HFFc6 (cell line): Measurements from ENCODE around the gene ACSS2. TPM values are rescaled to one million over a fixed set of nuclear protein-coding genes. Genes with fewer than 3 reads are reported as not detected.

Experiments
- DNase-seq: peaks from one replicate; pipeline ENCODE4 v3.0.0-alpha.2; 2018
- H3K27ac Mint-ChIP-seq: 2 replicates; pipeline ENCODE4 v1.8.0; 2020; ENCODE audit warnings: mild to moderate bottlenecking, mixed read lengths
- H3K27me3 Mint-ChIP-seq: 2 replicates; pipeline ENCODE4 v1.8.0; 2021; ENCODE audit warnings: mild to moderate bottlenecking, moderate library complexity, mixed read lengths; ENCODE audit not compliant: insufficient read depth
- H3K36me3 Mint-ChIP-seq: 2 replicates; pipeline ENCODE4 v1.8.0; 2021; ENCODE audit warnings: low read depth, mixed read lengths
- H3K4me1 Mint-ChIP-seq: 2 replicates; pipeline ENCODE4 v1.8.0; 2020; ENCODE audit warnings: low read depth, mixed read lengths
- H3K4me3 Mint-ChIP-seq: 2 replicates; pipeline ENCODE4 v1.8.0; 2020; ENCODE audit warnings: mild to moderate bottlenecking, moderate library complexity, mixed read lengths
- H3K9me3 Mint-ChIP-seq: 2 replicates; pipeline ENCODE4 v1.8.0; 2020; ENCODE audit warnings: mild to moderate bottlenecking, mixed read lengths
- total RNA-seq, 6 experiments: library from RNA; stranded (reverse); fragmentation: NEBNext Ultra II Directional; extraction: Animal tissue kit (Norgen Biotek cat#: 25700); gene quantifications; 2 replicates in 1 of 6; 3 replicates in 5 of 6; pipeline ENCODE4 v1.2.3, GENCODE V29; 2021
- TF ChIP-seq, protein P1 (sequence below): fragments of 200-600 bp; sonication (generic); IDR thresholded peaks from 2 replicates; pipeline ENCODE4 v1.5.0; 2021; ENCODE audit warnings: antibody characterized with exemption, mild to moderate bottlenecking

The ACSS2 gene
- total RNA-seq, 6 experiments from 2014 or later: 13.2 to 18.0 (median 15.5) TPM

DNA sequence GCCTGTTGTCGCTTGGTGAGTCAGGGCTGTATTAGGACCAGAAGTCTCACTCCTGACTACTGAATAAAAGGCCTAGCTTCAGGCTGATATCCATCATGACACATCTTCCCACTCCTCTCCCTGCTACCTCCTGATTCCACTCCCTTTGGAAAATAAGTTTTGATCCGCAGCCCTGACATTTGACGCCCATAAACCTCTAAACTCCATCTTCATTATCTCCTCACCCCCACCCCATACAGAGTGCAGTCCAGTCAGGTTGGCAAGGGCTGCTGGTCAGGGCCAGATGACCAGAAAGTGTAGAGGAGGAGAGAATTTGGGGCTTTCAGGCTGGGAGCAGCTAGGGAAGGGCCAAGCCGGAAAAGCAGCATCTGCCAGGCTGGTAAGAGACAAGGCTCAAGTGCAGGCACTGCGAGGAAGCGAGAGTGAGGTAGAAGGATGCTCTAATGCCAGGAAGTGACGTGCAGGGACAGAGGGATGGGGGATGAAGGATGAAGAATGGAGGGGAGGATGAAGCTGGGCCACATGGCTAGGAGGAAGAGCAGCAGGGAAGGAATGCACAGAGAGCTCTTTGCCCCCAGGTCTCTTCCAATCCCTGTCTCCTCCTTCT lies 5.0 kb upstream of the ACSS2 start:
- Mint-ChIP-seq H3K9me3 (no peaks in the 10 kb centered on the region), H3K4me1 (peaks cover 44% of the 10 kb centered on the region), H3K27ac (no peak overlapping the region), H3K36me3 (no peaks in the 10 kb centered on the region), H3K4me3 (peak overlapping the region; percentile 91), H3K27me3 (no peaks in the 10 kb centered on the region; the same call in 1 of the 2 replicates)
- TF ChIP-seq, protein P1, sequence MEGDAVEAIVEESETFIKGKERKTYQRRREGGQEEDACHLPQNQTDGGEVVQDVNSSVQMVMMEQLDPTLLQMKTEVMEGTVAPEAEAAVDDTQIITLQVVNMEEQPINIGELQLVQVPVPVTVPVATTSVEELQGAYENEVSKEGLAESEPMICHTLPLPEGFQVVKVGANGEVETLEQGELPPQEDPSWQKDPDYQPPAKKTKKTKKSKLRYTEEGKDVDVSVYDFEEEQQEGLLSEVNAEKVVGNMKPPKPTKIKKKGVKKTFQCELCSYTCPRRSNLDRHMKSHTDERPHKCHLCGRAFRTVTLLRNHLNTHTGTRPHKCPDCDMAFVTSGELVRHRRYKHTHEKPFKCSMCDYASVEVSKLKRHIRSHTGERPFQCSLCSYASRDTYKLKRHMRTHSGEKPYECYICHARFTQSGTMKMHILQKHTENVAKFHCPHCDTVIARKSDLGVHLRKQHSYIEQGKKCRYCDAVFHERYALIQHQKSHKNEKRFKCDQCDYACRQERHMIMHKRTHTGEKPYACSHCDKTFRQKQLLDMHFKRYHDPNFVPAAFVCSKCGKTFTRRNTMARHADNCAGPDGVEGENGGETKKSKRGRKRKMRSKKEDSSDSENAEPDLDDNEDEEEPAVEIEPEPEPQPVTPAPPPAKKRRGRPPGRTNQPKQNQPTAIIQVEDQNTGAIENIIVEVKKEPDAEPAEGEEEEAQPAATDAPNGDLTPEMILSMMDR: no peak
- no peak for DNase-seq

DNA sequence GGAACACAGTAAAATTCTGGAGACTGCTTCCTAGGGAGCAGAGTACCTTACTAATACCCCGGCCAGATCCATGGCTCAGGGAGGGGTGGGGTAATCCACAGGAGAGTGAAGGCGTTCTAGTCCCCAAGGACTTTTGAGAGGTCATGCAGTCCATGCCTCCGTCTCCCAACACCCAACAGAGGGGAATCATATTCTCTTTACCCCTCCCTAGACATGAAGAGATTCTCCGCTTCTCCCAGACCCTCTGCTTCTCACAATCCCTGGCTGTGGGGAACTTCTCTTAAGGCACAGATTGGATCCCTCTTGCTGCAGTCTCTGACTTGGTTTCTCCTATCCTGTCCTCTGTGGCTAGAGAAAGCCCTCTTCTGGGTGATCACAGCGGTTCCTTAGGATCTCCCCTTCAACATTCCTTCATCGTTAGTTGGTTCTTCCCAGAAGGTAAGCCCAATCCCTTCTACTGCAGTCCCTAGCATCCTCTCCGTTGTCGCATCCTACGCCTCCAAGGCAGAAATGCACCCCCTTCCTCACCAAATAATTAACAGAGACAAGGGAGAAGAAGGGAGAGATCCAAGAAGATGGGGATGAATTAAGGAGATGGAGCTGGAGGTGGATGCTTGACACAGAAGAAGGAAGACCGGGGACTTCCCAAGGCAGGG lies 4.3 kb upstream of the ACSS2 start:
- Mint-ChIP-seq H3K9me3 (no peaks in the 10 kb centered on the region), H3K27ac (peak overlapping the region; percentile 31), H3K36me3 (no peaks in the 10 kb centered on the region), H3K27me3 (no peaks in the 10 kb centered on the region; the same call in 1 of the 2 replicates), H3K4me3 (peak overlapping the region; percentile 91), H3K4me1 (peaks cover 49% of the 10 kb centered on the region)
- TF ChIP-seq, protein P1: no peak
- no peak for DNase-seq

GRCh38 chr20:34872622-34873224 lies 3.7 kb upstream of the ACSS2 start, which contains the start of gene GGT7:
TSS of gene GGT7 (minus strand) at chr20:34872856. CDS start at chr20:34872815, 41 bp downstream.
- H3K9me3 Mint-ChIP-seq: no peaks in the 10 kb centered on the region
- H3K27ac Mint-ChIP-seq: peak within 1 kb of the TSS; percentile 38
- peak within 1 kb of the TSS; percentile 91 for H3K4me3 Mint-ChIP-seq
- peaks cover 52% of the 10 kb centered on the region for H3K4me1 Mint-ChIP-seq
- H3K27me3 Mint-ChIP-seq: no peaks in the 10 kb centered on the region; the same call in 1 of the 2 replicates
- DNase-seq: peak; percentile 52
- TF ChIP-seq, protein P1: peak; percentile 91
- H3K36me3 Mint-ChIP-seq: no peaks in the 10 kb centered on the region

DNA sequence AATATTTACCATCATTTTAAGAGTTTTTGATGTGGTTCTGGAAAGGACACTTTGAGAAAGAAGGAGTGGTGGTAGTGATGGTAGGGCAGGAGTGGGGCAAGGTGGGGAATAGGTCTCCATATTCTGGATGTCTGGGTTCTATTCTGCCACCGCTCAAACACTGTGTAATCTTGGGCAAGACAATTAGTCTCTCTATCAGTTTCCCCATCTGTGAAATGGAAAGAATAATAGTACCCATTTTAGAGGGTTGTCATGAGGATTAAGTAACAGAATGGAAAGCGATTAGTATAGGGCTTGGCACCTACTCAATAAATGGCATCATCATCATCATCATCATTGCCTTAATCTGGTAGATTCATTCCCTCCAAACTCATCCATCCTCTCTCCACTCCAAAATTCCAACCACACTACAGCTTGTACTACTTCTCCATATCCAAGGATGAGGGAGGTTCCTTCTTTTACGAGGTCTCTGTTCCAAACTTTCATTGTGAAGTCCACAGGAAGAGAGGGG lies 2.8 kb upstream of the ACSS2 start:
- no peaks in the 10 kb centered on the region for H3K36me3 Mint-ChIP-seq
- H3K4me3 Mint-ChIP-seq: peak overlapping the region; percentile 91
- peaks cover 52% of the 10 kb centered on the region for H3K4me1 Mint-ChIP-seq
- H3K27me3 Mint-ChIP-seq: no peaks in the 10 kb centered on the region; the same call in 1 of the 2 replicates
- TF ChIP-seq, protein P1: no peak
- no peak for DNase-seq
- H3K9me3 Mint-ChIP-seq: no peaks in the 10 kb centered on the region
- H3K27ac Mint-ChIP-seq: no peak overlapping the region; the same call in 1 of the 2 replicates

DNA sequence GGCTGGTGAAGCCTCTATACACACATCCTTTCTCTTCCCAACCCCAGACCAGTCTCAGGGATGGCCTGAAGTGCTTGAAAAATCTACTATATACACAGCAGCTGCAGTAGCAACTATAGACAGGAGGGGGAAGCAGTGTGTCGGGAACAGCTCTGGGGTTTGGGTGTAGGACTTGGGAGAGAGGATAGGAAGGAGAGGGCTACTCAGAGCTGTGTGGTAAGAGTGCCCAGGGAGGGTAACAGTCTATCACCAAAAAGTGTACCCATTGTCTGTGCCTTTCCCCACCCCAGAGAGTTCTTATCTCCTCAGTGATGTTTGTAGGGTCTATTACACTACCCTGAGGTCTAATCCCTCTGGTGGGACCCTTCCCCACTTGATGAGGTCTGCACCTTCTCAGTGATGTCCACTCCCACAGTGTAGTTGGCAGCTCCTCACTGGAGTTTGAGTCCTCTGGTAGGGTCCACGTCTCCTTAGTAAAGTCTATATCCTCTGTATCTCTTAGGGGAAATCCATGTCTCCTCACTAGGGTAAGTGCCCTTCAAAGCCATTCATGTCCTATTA lies 2.2 kb upstream of the ACSS2 start:
- Mint-ChIP-seq H3K9me3 (no peaks in the 10 kb centered on the region), H3K4me1 (peaks cover 52% of the 10 kb centered on the region), H3K27ac (peak overlapping the region; percentile 32; the same call in 1 of the 2 replicates), H3K36me3 (no peaks in the 10 kb centered on the region), H3K27me3 (no peaks in the 10 kb centered on the region; the same call in 1 of the 2 replicates), H3K4me3 (peak overlapping the region; percentile 91)
- peak; percentile 86 for DNase-seq
- TF ChIP-seq, protein P1: peak; percentile 88
